SH-SY5Y (cell line): ENCODE data around the gene ENOX2.

Source experiments
- GATA2 ChIP-seq: IDR thresholded peaks from 2 replicates; pipeline ENCODE4 v1.6.1; 2011; ENCODE audit warnings: mild to moderate bottlenecking, low read depth, low read length
- GATA3 ChIP-seq: IDR thresholded peaks from 2 replicates; pipeline ENCODE4 v1.6.1; 2011; ENCODE audit warnings: low read depth, mild to moderate bottlenecking, low read length, moderate library complexity

- TF ChIP-seq GATA2 (no peak), GATA3 (no peak)
These were observed 287.1 kb downstream of the ENOX2 start for GRCh38 chrX:130615941-130616340.
